Neutrophil (primary cell): Measurements from ENCODE around the gene SOWAHA.

ENCODE experiments used
- H3K27ac ChIP-seq: fragments of 200-600 bp; sonication (generic); 2 replicates; pipeline ENCODE4 v1.5.1; 2016; ENCODE audit warnings: mild to moderate bottlenecking, moderate library complexity
- H3K27me3 ChIP-seq: fragments of 200-600 bp; sonication (generic); 2 replicates; pipeline ENCODE4 v1.6.0; 2016; ENCODE audit warnings: mild to moderate bottlenecking
- H3K36me3 ChIP-seq: fragments of 200-600 bp; sonication (generic); 2 replicates; pipeline ENCODE4 v1.5.1; 2017
- H3K4me1 ChIP-seq, 2 experiments: fragments of 200-600 bp in 1 of 2; sonication (generic) in 1 of 2; 1 replicate in 1 of 2; 2 replicates in 1 of 2; pipeline versions ENCODE4 v1.5.1 to v1.6.1; 2013 to 2016; ENCODE audit warnings: low read depth in 1 of 2, low read length in 1 of 2, mild to moderate bottlenecking in 1 of 2, moderate library complexity in 1 of 2; ENCODE audit not compliant: control insufficient read depth in 1 of 2, insufficient read depth in 1 of 2
- H3K4me3 ChIP-seq, 2 experiments: fragments of 200-600 bp in 1 of 2; sonication (generic) in 1 of 2; 1 replicate in 1 of 2; 2 replicates in 1 of 2; pipeline ENCODE4 v1.5.1; 2013 to 2016; ENCODE audit warnings: low read depth in 1 of 2, low read length in 1 of 2, mild to moderate bottlenecking in 1 of 2, moderate library complexity in 1 of 2
- H3K9me3 ChIP-seq: fragments of 200-600 bp; sonication (generic); 2 replicates; pipeline ENCODE4 v1.5.1; 2016
- CTCF ChIP-seq: fragments of 200-600 bp; sonication (generic); IDR thresholded peaks from 2 replicates; pipeline ENCODE4 v1.5.1; 2016; ENCODE audit warnings: antibody characterized with exemption

SOWAHA gene

GRCh38 chr5:132856011-132856410, 42.9 kb downstream of the SOWAHA start:
- no peak for TF ChIP-seq CTCF

DNA sequence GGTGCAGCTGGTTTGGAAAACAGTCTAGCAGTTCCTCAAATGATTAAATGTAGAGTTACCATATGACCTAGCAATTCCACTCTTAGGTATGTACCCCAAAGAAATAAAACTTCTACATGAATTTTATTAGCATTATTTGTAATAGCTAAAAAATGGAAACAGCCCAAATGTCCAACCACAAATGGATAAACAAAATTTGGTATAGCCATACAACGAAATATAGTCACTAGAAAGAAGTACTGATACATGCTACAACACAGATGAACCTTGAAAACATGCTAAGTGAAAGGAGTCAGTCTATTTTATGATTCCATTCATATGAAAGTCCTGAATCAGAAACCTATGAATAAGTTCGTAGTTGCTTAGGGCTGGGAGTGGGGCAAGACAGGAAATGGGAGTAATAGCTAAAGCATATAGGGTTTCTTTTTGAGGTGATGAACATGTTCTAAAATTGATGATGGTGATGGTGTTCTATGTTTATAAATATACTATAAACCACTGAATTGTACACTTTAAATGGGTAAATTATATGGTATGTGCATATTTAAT, 46.9 kb downstream of the SOWAHA start:
- peaks cover 49% of the 10 kb centered on the region for H3K27me3 ChIP-seq
- TF ChIP-seq CTCF, result no peak

More at GRCh38 chr5:132856011-132856410, 42.9 kb downstream of the SOWAHA start:
- Histone ChIP-seq H3K27me3 (peaks cover 24% of the 10 kb centered on the region), H3K27ac (no peak overlapping the region), H3K36me3 (no peaks in the 10 kb centered on the region), H3K4me1 (no peaks in the 10 kb centered on the region), H3K4me3 (no peak overlapping the region), H3K9me3 (no peaks in the 10 kb centered on the region)

GRCh38 chr5:132860742-132861141, 47.6 kb downstream of the SOWAHA start:
- Histone ChIP-seq H3K9me3 (no peaks in the 10 kb centered on the region), H3K36me3 (no peaks in the 10 kb centered on the region), H3K4me1 (peaks cover 3 to 4% of the 10 kb centered on the region in 2 experiments), H3K27me3 (peaks cover 49% of the 10 kb centered on the region), H3K27ac (no peak overlapping the region), H3K4me3 (no peak overlapping the region)
- no peak for TF ChIP-seq CTCF

More for the DNA sequence above, 46.9 kb downstream of the SOWAHA start:
- no peaks in the 10 kb centered on the region for H3K36me3 ChIP-seq
- H3K9me3 ChIP-seq, result no peaks in the 10 kb centered on the region
- no peak overlapping the region for H3K27ac ChIP-seq
- H3K4me3 ChIP-seq, result no peak overlapping the region
- H3K4me1 ChIP-seq, result no peaks in the 10 kb centered on the region

DNA sequence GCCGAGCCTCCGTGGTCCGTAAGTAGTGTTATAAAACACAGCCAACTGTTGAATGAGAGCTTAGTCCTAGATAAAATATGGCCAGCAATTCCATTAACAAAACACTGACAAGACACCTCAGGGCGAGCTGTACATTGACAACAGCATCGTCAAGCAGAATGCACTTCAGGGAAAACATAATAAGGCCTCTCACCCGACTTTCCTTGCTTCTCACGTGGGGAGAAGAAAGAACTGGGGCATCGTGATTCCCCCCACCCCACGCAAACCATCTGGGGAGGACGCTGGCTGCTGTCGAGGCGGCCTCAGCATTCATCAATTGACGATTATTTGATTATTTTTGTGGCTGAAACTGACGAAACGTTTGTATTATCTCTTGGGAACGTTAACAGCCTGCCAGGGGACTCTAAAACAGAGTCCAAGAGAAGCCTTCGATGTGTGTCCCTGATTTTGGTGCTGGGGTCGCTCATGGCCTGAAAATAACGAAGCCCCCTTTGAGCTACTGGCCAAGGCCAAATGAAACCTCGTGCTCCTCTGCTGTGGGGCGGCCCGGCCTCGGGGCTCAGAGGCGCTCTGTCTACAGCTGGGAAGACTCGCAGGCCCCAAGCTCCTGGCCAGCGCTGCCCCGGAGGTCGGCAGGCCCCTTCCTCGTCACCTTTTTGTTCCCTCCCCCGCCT, 52.7 kb downstream of the SOWAHA start:
- peaks cover 13 to 14% of the 10 kb centered on the region in 2 experiments for H3K4me1 ChIP-seq
- TF ChIP-seq CTCF, result no peak
- H3K9me3 ChIP-seq, result no peaks in the 10 kb centered on the region
- H3K27me3 ChIP-seq, result peaks cover 27% of the 10 kb centered on the region
- H3K4me3 ChIP-seq, result peak overlapping the region; percentile 77 to 94
- peak overlapping the region; percentile 82 for H3K27ac ChIP-seq
- H3K36me3 ChIP-seq, result peaks cover 6% of the 10 kb centered on the region
